AG10803 (cell line): Measurements from ENCODE around the gene PIBF1.

Experiments used
- DNase-seq: peaks from one replicate; pipeline ENCODE4 v3.0.0; 2010; ENCODE audit warnings: low read depth
- H3K4me3 ChIP-seq: 2 replicates; pipeline ENCODE4 v1.5.1; 2011; ENCODE audit warnings: mild to moderate bottlenecking, low read length, control low read depth
- TF ChIP-seq, protein P1 (sequence below): conservative IDR thresholded peaks from 2 replicates; pipeline ENCODE4 v1.5.1; 2011; ENCODE audit warnings: mild to moderate bottlenecking, low read length, control low read depth, inconsistent platforms

Gene PIBF1

DNA sequence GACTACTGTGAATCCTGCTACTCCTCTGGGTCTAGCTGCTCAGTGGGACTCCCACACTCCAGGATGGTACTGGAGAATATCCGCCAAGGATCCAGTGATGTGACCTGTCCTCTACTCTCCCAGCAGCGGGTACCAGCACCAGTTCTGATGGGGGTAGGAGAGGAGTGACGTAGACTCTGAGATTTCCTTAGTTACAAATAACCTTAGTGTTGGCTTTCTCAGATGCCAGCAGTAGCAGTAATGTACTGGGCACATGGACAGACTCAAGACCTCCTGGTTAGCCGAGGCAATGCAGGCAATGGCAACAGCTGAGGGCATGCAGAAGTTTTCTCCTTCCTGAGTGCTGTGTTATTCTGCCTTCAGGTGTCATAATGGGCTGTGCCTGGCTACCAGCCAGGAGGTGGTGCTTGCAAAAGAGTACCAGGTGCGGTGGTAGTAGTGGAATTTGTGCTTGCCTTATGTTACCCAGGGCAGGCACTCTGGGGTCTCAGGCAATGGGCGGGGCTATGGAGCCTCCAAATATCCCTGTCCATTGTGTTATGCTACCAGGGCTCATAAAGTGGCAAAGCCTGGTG lies 171.5 kb downstream of the PIBF1 start:
- TF ChIP-seq, protein P1, sequence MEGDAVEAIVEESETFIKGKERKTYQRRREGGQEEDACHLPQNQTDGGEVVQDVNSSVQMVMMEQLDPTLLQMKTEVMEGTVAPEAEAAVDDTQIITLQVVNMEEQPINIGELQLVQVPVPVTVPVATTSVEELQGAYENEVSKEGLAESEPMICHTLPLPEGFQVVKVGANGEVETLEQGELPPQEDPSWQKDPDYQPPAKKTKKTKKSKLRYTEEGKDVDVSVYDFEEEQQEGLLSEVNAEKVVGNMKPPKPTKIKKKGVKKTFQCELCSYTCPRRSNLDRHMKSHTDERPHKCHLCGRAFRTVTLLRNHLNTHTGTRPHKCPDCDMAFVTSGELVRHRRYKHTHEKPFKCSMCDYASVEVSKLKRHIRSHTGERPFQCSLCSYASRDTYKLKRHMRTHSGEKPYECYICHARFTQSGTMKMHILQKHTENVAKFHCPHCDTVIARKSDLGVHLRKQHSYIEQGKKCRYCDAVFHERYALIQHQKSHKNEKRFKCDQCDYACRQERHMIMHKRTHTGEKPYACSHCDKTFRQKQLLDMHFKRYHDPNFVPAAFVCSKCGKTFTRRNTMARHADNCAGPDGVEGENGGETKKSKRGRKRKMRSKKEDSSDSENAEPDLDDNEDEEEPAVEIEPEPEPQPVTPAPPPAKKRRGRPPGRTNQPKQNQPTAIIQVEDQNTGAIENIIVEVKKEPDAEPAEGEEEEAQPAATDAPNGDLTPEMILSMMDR = no peak

DNA sequence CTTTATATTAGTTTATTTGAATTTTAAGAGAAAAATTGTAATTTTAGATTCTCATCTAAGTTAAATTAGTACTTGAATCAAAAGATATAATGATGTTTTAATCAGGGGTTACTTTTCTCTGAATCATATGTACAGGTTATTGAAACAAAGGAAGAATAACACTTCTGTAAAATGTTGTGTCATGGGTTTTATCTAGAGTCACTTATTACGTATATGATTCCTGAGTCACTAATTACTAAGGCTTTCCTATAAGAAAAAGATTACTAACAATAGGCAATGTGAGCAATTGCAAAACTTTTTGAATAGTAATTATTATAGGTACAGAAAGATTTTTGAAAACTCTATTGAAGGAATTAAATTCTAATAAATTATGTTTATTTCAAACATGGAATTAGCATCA lies 177.7 kb downstream of the PIBF1 start:
- DNase-seq = no peak
- TF ChIP-seq, protein P1 = no peak
- no peak overlapping the region for H3K4me3 ChIP-seq

More for the DNA sequence above, 171.5 kb downstream of the PIBF1 start:
- DNase-seq = no peak
- no peak overlapping the region for H3K4me3 ChIP-seq

DNA sequence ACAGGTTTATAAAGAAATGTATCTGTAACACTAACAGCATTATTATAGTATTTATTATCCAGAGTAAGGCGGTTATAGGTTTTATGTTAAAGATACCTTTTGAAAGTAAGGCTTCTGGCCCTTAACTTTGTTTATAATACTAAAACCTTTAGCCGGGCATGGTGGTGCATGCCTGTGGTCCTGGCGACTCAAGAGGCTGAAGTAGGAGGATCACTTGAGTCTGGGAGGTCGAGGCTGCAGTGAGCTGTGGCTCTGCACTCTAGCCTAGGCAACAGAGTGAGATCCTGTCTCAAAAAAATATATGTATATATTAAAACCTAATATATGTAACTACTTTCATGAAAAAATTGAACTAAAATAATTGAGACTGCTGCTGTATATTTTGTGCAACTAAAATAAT lies 178.2 kb downstream of the PIBF1 start:
- TF ChIP-seq, protein P1 = no peak
- H3K4me3 ChIP-seq = no peak overlapping the region
- no peak for DNase-seq

DNA sequence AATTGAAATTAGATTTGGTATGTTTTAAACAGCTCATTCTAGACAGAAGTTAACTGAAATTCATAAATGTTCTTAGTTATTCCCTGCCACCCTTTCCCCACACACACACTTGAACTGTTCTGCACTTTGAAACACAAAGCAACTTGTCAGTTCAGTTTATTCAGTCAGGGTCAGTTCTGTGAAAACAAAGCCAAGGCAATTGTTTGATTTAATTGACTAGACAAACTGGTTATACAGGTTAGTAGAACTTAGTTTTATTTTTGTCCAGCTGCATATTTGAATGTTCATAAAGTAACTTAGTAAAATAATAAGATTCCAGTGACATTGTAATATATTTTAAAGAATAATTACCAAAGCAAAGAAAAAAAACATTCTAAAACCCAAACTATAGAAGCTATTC lies 178.6 kb downstream of the PIBF1 start:
- DNase-seq = no peak
- no peak overlapping the region for H3K4me3 ChIP-seq
- TF ChIP-seq, protein P1 = no peak

DNA sequence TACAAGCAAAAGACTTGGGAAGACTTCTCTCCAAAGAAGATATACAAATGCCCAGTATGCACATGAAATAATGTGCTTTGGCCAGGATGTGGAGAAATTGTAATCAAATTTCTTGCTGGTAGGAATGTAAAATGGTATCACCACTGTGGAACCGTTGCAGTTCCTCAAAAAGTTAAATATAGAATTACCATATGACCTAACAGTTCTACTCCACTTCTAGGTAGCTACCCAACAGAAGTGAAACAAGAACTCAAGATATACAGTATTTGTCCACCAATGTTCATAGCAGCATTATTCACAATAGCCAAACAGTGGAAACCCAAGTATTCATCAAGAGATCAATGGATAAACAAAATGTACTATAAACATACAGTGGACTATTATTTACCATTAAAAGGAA lies 181.8 kb downstream of the PIBF1 start:
- no peak overlapping the region for H3K4me3 ChIP-seq
- TF ChIP-seq, protein P1 = no peak
- no peak for DNase-seq

DNA sequence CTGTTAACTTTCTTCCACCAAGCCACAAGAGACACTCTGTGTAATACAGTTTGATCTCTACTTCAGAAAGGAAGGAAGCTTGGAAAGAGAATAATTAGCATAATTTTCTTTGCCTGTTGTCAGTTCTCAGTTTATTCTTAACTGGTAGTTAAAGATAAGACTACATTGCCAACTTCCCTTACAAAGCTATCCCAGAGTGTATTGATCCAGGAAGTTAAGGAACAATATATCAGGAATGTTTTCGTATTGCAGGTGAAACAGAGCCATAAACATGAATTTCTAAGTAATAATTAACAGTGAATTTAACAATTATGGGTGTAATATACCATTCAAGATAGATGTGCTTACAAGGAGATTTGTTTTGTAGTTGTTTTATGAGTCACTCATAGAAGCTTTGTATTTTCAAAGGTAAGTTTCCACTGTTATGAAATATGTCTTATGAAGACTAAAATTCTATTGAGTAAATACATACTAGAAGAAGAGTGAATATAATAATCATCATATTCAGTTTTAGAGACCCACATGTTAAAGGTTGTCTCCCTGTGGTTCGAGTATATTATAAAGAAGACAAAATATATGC lies 188.5 kb downstream of the PIBF1 start:
- H3K4me3 ChIP-seq = no peak overlapping the region
- no peak for DNase-seq
- TF ChIP-seq, protein P1 = no peak

DNA sequence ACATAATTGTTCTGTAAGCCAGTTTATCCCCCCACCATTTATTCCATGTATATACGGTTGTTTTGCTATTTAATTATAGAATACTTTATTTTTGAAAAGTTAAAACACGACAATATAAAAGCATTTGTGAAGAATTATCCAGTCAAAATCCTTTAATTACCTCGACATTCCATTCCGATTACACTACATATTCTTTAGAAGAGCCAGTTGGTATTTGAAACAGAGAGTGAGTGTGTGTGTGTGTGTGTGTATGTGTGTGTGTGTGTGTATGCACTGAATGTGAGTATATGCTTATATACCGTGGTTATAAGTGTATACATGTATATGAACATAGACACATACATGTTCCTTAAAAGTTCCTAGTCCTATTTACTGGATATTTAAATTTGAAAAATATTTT lies 189.0 kb downstream of the PIBF1 start:
- H3K4me3 ChIP-seq = no peak overlapping the region
- DNase-seq = peak; percentile 37
- TF ChIP-seq, protein P1 = no peak
